Bronchial epithelial cell (primary cell): ENCODE data around the gene SETD3. TPM values are rescaled to one million over a fixed set of nuclear protein-coding genes. Genes with fewer than 3 reads are reported as not detected.

Experiments
- DNase-seq: peaks from one replicate; pipeline ENCODE4 v3.0.0-alpha.2; 2010; ENCODE audit warnings: low read depth
- FAIRE-seq: peaks from 2 replicates; lab custom pipeline; 2011; peaks lifted over from hg19 to GRCh38; lab: Jason Lieb, UNC
- H3K27me3 ChIP-seq: 2 replicates; pipeline ENCODE4 v1.5.1; 2011; ENCODE audit warnings: low read length; ENCODE audit not compliant: control insufficient read depth, insufficient read depth
- H3K36me3 ChIP-seq: 2 replicates; pipeline ENCODE4 v1.5.1; 2011; ENCODE audit warnings: low read length; ENCODE audit not compliant: control insufficient read depth, insufficient read depth
- H3K4me3 ChIP-seq: 2 replicates; pipeline ENCODE4 v1.5.1; 2011; ENCODE audit warnings: mild to moderate bottlenecking, low read depth, low read length, control low read depth
- total RNA-seq: library from RNA; depleted of rRNA; stranded (reverse); fragments of >200 nt; gene quantifications from 2 replicates; pipeline ENCODE4 v1.2.1, GENCODE V29; 2014
- TF ChIP-seq, protein P1 (sequence below): IDR thresholded peaks from 2 replicates; pipeline ENCODE4 v1.5.1; 2011; ENCODE audit warnings: mild to moderate bottlenecking, moderate library complexity, low read length, control low read depth, inconsistent platforms; ENCODE audit not compliant: insufficient read depth, severe bottlenecking

Gene SETD3
- total RNA-seq, 1 donor from 2014 or later: 66.6 TPM

DNA sequence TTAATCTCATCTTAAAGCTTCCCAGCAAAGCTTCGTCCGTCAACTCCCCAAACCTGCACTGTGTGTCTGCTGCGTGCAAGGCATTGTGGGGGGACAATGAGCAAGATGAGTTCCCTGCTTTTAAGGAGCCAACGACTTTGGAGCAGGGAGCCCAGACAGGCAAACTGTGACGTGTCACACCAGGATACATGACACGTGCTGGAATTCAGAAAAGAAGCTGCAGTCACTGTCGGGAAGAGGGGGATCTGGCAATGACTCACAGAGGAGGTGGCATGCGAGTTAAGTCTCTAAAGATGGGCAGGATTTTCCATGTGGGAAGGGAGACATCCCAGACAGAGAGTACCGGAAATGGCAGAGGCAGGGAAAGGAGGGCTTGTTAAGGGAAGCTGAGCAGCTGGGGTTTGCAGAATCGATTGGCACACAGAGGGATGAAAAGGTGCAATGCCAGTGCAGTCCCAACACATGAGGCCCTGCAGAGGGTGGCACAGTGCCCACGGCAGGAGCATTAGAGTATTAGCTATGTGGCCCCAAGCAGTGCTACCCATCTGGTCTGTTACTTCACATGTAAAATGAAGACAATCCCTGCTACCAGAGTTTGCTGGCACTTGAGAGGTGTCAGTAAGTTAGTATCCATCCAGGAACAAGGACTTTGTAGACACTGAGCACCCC lies 52.9 kb downstream of the SETD3 start:
- FAIRE-seq: peak; percentile 76
- TF ChIP-seq, protein P1, sequence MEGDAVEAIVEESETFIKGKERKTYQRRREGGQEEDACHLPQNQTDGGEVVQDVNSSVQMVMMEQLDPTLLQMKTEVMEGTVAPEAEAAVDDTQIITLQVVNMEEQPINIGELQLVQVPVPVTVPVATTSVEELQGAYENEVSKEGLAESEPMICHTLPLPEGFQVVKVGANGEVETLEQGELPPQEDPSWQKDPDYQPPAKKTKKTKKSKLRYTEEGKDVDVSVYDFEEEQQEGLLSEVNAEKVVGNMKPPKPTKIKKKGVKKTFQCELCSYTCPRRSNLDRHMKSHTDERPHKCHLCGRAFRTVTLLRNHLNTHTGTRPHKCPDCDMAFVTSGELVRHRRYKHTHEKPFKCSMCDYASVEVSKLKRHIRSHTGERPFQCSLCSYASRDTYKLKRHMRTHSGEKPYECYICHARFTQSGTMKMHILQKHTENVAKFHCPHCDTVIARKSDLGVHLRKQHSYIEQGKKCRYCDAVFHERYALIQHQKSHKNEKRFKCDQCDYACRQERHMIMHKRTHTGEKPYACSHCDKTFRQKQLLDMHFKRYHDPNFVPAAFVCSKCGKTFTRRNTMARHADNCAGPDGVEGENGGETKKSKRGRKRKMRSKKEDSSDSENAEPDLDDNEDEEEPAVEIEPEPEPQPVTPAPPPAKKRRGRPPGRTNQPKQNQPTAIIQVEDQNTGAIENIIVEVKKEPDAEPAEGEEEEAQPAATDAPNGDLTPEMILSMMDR: no peak
- H3K4me3 ChIP-seq: no peak overlapping the region
- no peak for DNase-seq
- peaks cover 16% of the 10 kb centered on the region for H3K36me3 ChIP-seq
- H3K27me3 ChIP-seq: no peaks in the 10 kb centered on the region

DNA sequence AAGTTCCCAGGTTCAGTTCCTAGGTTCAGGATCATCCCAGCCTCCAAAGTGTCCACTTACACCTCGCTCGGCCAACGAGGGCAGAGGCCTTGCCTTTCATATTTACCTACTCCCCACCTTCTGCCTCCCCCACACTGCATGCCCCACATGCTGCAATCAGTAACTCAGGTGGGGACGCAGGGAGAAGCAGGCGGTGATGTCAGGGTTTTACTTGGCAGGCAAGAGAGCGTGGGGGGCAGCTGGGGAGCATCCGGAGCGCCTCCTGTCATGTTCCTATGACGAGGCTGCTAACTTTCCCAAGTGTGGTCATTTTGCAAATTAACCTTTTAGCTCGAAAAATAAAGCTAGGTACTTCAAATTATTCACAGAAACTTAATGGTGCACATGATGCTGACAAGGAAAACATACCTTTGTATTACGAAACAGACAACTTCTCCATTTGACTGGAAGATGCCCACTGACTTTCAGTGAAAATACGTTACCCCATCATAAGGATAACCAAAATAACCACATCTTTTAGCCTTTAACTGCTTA lies 53.8 kb downstream of the SETD3 start:
- TF ChIP-seq, protein P1: no peak
- DNase-seq: no peak
- Histone ChIP-seq H3K36me3 (peaks cover 15% of the 10 kb centered on the region), H3K27me3 (no peaks in the 10 kb centered on the region), H3K4me3 (no peak overlapping the region)
- no peak for FAIRE-seq

DNA sequence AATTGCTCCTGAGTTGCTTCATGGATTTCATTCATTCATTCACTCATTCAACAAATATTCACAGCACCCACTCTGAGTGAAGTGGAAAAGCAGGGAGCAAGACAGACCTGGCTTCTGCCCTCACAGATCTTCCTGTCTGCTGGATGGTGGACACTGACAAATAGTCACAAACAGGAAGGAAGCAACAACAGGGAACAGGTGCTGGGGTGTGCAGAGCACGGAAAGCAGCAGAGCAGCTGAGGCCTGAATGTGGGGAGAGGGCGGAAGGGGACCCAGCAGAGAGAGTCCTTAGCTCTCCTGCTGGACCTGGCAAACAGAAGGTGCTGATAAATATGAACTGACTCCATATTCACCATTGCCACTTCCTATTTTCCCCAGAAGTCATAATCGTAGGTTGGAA lies 54.4 kb downstream of the SETD3 start:
- no peak overlapping the region for H3K4me3 ChIP-seq
- TF ChIP-seq, protein P1: no peak
- peaks cover 15% of the 10 kb centered on the region for H3K36me3 ChIP-seq
- DNase-seq (no peak), FAIRE-seq (no peak)
- no peaks in the 10 kb centered on the region for H3K27me3 ChIP-seq

DNA sequence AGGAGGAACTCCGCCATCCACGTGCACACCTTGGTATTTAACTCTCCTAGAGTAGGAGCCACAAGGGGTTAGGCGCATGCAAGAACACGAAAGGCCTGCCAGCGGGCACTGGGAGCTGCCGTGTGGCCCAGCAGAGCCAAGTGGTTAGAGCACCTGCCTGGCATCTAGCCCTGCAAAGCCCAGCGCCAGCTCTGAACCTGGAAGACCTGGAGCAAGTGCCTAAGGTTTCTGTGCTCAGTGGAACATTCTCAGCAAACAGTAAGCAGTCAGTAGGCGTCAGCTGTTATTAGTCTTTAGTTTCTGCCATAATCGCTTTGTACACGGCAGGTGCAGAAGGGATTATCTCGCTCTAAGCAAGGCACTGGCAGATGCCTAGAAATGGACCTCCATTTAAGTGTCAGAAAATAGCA lies 55.4 kb downstream of the SETD3 start:
- H3K36me3 ChIP-seq: peaks cover 14% of the 10 kb centered on the region
- peak; percentile 1 for DNase-seq
- TF ChIP-seq, protein P1: no peak
- H3K27me3 ChIP-seq: no peaks in the 10 kb centered on the region
- H3K4me3 ChIP-seq: no peak overlapping the region
- FAIRE-seq: no peak

DNA sequence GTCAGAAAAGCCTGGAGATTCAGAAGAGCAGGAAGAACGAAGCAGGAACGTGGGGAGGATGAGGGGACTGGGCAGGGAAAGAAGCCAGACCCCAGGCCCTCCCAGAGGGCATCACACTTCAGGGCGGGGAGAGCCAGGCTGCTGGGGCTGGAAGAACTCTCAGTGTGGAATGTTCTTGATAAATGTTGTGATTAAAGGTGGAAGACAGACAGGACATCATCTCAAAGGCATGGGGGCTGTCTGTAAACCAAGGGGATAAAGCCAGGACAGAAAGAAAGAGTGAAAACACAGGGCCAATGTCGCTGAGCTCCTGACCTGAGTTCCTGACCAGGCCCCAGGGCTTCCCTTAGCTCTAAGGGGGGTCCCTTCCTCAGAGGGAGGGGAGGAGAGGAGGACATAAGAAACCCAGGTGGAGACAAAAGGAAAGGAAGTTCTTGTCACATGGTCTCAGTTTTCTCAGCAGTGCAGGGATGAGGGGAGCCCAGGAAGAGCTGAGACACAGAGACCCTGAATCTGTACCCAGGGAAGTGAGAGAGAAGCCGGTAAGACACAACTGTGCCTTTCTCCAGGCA lies 56.3 kb downstream of the SETD3 start:
- Histone ChIP-seq H3K4me3 (no peak overlapping the region), H3K36me3 (peaks cover 15% of the 10 kb centered on the region), H3K27me3 (no peaks in the 10 kb centered on the region)
- TF ChIP-seq, protein P1: no peak
- FAIRE-seq (peak; percentile 50), DNase-seq (no peak)

GRCh38 chr14:99423434-99423833 lies 57.2 kb downstream of the SETD3 start:
- Histone ChIP-seq H3K4me3 (no peak overlapping the region), H3K27me3 (no peaks in the 10 kb centered on the region), H3K36me3 (peaks cover 10% of the 10 kb centered on the region)
- FAIRE-seq (no peak), DNase-seq (no peak)
- TF ChIP-seq, protein P1: no peak
